Myocyte (in vitro differentiated cells): ENCODE measurements around the gene SDC3. TPM values are rescaled to one million over a fixed set of nuclear protein-coding genes. Genes with fewer than 3 reads are reported as not detected.

Experiments used
- DNase-seq: peaks from one replicate; pipeline ENCODE4 v3.0.0-alpha.2; 2012; ENCODE audit warnings: low read depth
- total RNA-seq: library from RNA; depleted of rRNA; stranded (reverse); fragments of >200 nt; gene quantifications from 2 replicates; pipeline ENCODE4 v1.2.3, GENCODE V29; 2014

Gene SDC3
- total RNA-seq, 1 donor from 2014 or later: 17.6 TPM

- no peak for DNase-seq
These were observed 17.4 kb downstream of the SDC3 start for GRCh38 chr1:30891227-30891552.

- no peak for DNase-seq
These were observed 17.9 kb downstream of the SDC3 start for GRCh38 chr1:30890502-30891226.

DNA sequence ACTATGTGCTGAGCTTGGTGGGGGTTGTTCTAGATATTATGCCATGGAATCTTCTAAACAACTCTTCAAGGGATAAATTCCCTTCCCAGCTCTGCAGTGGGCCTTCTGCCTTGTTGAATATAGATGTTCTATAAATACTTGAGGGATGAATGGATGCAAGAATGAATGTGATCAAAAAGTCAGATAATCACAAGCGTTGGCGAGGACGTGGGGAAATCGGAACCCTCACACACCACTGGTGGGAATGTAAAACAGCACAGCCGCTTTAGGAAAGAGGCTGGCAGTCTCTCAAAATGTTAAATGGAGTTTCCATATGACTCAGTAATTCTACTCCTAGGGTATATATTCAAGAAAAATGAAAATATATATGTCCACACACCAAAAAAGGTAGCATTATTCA lies 19.0 kb downstream of the SDC3 start:
- DNase-seq: no peak

- DNase-seq: no peak
These were observed 19.6 kb downstream of the SDC3 start for GRCh38 chr1:30888975-30889374.

- peak; percentile 97 for DNase-seq
These were observed 20.2 kb downstream of the SDC3 start for GRCh38 chr1:30888391-30888790.

GRCh38 chr1:30887485-30888315 lies 20.9 kb downstream of the SDC3 start:
- peak; percentile 65 for DNase-seq

DNA sequence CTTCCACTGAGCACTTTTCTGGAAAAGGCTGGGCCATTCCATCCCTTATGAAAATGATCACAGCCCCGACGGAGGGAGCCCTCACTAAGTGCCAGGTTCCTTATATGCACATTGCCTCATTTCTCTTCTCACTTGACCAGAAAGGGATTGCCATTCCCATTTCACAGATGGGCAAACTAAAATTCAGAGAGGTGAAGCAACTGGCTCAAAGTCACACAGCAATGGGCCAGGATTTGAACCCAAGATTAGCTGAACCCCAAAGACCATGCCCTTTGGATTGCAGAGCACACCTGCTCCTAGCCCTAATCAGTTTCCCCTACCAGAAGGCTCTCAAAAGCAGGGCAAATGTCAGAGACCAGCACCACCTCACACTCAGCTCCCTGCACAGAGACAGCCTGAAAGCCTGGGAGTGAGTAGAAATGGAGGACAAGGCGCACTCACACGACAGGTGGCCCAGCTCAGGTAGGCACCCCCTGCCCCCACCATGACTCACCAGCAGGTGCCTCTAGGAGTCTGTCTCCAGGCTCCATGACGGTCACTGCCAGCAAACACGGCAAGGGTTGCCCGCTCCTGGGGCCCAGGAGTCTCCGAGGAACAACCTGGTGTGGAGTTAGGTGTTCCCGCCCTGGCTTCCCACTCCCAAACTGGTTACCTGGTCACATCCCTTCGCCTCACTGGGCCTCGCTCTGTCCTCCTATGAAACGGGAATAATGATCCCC lies 21.7 kb downstream of the SDC3 start:
- no peak for DNase-seq

- peak; percentile 43 for DNase-seq
These were observed 22.7 kb downstream of the SDC3 start for GRCh38 chr1:30885570-30886522.

- DNase-seq: no peak
These were observed 23.8 kb downstream of the SDC3 start for GRCh38 chr1:30884723-30885122.

DNA sequence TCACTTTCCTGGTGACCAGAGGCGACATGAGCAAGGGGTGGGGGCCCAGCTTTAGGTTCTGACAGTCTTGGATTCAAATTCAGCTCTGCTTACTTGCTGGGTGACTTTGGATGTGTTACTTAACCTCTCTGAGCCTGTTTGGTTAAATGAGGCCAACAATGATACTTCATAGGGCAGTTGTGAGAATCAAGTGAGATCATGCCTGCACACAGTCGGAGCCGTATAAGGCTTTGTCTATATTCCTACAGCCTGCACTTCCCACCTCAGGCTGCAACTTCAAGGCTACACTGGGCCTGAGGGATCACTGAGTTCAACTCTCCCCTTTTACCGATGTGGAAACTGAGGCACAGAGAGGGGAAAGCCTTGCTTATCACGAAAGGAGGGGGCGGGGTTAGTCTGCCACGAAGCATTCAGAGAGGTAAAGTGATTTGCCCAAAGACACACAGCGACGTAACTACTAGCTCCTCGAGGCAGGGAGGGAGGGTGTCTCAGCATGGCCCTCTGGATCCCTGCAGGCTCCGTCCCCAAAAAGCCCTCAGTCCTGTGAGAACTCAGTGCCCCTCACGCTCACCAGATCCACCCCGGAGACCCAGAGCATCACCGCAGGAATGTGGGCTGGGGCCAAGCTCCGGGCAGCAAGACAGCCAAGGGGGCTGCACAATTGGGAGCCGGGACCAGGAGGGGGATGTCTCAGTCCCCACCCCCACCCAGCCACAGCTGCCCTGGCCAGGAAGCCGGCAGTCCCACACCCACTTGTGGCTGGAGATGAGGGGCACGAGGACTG lies 25.0 kb downstream of the SDC3 start:
- DNase-seq: no peak

DNA sequence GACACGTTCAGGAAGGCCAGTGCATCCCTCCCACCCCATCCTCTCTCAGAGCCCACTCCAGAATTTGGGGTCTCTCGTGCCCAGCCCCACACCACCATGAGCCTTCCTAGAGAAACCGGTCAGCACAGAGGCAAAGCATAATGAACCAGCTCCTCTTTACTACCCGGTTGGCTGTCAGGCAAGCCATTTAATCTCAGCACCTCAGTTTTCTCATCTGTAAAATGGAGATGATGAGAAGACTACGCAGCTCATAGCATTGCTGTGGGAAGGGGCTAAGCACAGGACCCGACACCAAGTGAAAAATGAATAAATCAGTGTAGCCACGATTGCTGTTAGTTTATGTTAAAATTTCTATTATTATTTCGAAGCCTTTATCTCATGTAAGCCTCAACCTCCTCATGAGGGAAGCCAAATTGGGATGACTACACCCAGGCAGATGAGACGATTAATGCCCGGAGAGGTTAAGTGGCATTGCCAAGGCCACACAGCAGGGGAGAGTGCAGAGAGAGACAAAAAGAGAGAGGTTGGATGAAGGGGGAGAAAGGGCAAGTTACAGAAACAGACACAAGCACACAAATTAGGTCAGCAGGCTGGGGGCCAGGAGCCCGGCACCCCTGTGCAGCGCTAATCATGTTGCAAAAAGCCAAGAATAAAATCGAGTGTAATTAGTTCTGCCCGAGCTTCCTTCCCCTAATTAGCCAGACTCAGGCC lies 25.7 kb downstream of the SDC3 start:
- no peak for DNase-seq

DNA sequence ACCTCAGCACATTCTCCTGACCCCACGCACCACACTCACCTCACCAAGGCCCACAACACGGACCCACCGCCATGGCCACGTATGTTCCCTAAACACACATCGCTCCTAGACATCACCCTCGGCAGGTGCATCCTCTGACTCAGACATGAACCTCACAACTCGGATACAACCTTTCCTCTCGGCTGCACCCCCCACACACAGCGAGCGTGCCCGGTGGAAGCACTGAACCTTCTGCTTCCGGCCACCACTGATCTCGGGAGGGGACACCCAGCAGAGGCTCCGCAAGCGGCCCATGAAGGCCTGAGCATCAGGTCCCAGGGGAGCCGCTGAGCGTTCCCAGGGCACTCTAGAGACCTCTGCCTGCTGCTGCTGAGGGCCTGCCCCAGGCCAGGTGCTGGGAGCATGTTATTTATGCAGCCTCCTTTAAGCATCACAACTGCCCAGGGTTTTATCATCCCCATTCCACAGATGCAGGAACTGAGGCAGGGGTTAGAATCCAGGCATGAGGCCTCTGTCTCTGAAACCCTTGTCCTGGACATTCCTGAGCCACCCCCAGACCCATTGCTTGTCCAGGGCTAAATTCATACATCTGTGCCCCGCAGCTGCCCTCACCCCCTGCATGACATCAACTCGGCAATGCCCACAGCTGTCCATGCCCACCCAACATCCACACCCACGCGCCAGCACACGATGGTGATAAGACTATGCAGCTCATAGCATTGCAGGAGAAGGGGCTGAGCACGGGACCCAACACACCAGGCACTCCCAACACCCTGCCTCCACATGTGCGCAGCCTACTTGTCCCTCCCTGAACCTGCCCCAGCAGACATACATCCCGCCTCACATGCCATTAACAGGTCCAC lies 27.0 kb downstream of the SDC3 start:
- no peak for DNase-seq

- no peak for DNase-seq
These were observed 27.8 kb downstream of the SDC3 start for GRCh38 chr1:30880678-30881318.

DNA sequence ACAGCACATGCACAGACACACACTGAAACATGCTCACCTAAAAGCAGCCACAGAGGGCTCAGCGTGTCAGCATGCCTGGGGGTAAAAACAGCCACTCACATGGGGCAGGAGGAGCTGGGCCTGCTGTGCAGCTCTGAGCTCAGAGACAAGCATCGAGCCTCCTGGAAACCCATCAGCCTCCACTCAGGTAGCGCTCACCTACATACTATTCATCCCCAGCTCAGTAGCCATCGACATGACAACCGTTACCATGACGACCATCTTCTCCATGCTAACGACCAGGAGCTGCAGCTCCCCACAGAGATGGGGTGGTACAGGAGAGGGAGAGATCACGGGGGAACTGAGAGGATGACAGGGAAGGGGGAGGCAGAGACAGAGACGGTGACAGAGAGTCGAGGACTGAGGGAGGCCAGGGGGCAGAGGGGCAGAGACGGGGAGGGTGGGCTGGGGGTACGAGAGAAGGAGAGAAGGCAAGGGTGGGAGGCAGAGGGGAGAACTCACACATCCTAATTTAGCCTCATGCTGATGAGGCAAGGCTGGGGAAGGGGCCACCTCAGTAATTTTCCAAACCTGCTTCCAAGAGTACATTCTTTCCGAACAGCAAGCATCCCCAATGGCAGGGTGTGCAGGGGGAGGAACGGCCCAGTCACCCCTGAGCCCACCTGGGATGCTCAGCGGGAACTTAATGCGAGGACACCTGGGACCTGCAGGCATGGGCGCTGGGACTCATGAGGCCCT lies 28.4 kb downstream of the SDC3 start:
- DNase-seq: no peak

DNA sequence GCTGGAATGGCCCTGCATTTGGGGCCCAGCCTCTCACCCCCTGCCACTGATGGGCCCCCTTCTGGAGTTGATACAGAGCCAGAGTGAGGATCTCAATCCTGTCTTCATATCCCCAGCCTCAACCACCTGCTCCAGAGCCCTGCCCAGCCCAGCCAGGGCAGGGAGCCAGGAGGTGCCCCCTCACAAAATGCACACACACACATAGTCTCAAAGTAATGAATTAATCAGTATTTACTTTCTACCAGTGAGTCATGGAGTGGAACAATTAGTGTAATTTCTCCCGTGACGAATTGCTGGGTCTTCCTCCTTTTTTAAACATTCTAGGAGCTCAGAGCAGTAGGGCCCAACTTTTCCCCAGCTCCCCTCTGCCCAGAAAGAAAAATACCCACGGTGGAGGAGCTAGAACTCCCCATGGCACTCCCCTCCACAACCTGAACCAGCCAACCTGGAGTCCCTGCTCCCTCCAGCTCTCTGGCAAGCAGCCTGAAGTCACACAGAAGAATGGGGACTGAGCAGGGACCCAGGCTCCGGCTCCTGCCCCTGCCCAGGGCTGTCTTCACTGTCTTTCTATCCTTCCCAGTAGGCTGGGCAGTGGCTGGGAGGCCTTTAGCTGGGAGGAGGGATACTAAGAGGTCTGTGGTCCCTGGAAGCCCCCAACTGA lies 29.3 kb downstream of the SDC3 start:
- DNase-seq: no peak

DNA sequence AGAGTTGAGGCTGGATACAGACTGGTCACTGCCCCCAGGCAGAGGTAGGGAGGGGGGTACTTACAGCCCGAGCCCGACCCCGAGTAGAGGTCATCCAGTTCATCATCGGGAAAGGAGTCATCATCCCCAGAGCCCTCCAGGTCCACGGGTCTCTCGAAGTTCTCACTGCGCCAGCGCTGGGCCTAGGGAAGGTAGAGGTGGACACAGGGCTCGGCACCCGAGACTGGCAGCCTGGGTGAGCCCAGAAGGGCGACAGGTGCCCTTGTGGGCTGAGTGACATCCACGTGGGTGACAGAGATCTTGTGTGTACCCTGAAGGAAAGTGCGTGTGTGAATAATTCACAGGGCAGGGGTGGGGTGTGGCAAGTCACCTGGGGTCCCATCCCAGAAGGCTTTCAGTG lies 30.0 kb downstream of the SDC3 start:
- DNase-seq: no peak

GRCh38 chr1:30878016-30878415 lies 30.5 kb downstream of the SDC3 start:
- no peak for DNase-seq
